GM18873 (cell line): ENCODE results near the gene MRPL55.

Source experiments
- ATAC-seq: cut with Tn5 transposase; IDR thresholded peaks from one replicate; pipeline ENCODE4 v1.9.1; 2021; ENCODE audit warnings: mild to moderate bottlenecking, moderate library complexity, moderate number of reproducible peaks; ENCODE audit not compliant: unreplicated experiment, low FRiP score

Gene MRPL55

GRCh38 chr1:228109073-228109961 is at the start of gene MRPL55:
Gene MRPL55 (minus strand): TSS chr1:228109299. CDS start chr1:228108260, 1,039 bp downstream.
- ATAC-seq, result peak; percentile 85

GRCh38 chr1:228158151-228159007 is 49.3 kb upstream of the MRPL55 start:
- ATAC-seq, result no peak

- ATAC-seq, result no peak
Measured at GRCh38 chr1:228157729-228158126, 48.6 kb upstream of the MRPL55 start.

DNA sequence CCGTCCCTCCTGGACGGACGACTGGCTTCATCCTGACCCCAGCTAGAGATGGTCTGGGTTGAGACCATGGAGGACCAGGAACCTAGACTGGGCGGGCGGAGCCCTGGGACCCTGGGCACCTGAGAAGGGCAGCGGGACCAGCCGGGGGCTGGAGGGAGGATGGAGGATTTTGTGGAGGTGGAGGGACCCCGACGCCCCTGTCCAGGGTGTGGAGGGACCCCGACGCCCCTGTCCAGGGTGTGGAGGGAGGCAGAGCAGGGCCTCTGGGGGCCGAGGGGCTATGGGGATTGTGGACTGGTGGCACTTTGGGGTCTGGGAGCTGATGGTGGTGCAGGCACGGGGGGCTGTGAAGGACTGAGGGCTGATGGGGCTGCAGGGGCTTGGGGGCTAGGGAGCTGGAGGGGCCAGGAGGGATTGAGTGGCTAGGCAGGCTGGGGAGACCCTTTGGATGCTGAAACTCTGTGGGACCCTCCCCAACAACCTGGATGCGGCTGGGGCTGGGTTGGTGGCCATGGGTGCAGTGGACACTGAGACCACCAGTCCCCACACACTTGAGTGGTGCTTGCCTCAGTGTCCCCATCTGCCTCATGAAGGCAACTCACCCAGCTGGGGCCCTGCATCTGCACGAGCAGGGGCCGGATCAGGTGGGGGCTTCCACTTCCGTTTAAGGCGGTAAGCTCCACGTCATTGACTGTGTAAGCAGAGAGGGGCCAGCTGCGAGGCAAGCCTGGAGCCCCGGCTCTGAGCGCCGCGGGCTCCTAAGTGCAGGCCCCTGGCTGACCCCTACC is 48.0 kb upstream of the MRPL55 start:
- no peak for ATAC-seq

DNA sequence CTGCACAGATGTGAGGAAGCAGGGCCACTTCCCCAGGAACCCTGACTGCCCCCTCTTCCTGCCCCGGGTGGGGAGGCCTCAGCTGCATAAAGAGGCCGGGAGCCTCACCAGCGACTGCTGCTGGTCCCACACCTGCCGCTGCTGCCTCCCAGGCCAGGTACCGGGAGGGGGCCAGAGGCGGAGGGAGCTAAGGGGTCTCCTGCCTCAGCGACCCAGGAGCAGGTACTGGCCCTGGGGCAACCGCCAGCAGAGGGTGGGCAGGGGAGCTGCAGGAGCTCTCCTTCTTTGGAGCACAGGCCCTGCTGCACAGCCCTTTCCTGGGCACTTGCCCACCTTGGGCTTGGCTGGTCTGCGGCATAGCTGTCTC is 47.4 kb upstream of the MRPL55 start:
- ATAC-seq, result no peak

DNA sequence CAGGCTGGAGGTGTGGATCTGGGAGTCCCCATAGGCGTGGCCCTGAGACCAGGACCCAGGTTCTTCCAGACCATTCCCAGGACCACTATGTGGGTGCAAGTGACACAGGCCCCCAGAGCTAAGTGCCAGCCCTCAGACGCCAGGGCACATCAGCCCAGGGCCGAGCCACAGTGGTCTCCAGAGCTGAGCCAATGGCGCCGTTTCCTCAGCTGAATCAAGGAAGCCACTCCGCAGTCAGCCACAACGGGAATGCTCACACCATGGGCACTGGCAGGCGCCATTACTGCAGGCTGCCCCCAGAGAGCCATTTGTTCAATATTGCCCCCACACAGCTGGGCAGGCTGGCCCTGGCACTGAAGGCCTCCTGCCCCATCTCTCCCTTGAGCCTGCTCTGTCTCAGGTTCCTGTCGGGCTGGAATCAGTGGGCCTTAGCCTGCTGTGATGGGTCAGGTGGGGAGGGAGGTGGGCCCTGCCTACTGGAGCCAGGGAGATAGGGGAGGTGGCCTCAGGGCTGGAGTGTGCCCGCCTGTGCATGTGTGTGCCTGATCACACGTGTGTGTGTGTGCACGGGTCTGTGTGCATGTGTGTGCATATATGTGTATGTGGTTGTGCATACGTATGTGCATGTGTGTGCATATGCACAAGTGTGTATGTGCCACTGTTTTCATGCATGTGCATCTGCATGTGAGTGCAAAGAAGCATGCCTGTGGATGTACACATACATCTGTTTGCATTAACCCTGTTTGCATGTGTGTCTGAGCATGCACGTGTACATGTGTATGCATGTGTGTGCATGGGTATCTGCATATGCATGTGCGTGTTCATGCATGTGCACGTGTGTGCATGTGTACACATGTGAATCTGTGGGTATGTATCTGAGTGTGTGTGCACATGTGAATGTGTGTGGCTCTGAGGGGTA is 46.8 kb upstream of the MRPL55 start:
- no peak for ATAC-seq

DNA sequence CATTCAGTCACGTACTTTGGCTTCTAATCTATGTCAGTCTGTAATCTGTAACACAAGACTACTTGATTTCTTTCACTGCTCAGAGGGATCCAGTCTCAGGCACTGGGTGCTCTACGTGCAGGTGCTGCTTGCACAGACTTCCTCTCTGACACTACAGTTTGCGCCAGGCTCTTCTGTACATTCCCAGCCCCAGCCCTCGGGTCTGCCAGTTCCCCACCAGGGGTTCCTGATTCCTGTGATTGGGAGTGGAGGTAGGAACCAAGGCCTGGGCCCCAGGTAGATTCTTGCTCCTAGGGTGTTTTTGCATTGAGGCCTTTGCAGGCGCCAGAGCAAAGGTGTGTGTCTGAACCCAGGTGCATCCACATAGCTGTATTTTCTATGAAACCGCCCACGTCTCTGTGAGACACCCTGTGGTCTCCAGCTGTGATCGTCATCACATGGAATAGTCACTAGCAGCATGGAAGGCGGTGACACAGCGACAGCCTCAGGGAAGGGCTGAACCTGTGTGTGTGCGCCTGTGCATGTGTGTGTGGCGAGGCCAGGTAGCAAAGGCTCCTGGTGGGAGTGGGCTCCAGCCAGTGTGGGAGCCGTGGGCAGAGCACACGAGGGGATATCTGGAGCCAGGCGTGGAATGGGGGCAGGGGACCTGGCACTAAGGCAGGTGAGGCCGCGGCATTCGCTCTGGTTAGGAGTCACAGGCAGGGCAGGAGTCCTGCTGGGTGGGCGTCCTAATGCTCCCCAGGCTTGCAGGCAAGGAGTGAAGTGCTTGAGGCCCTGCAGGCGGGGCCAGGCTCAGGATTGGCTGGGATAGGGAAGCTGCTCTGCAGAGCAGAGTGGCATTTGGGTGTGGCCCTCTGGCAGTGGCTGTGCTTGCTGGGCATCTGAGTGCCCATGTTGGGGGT is 45.8 kb upstream of the MRPL55 start:
- ATAC-seq, result no peak

- no peak for ATAC-seq
Measured at GRCh38 chr1:228154021-228154669, 45.0 kb upstream of the MRPL55 start.

- ATAC-seq, result no peak
Measured at GRCh38 chr1:228152918-228153258, 43.8 kb upstream of the MRPL55 start.

GRCh38 chr1:228152097-228152917 is 43.2 kb upstream of the MRPL55 start:
- ATAC-seq, result no peak

DNA sequence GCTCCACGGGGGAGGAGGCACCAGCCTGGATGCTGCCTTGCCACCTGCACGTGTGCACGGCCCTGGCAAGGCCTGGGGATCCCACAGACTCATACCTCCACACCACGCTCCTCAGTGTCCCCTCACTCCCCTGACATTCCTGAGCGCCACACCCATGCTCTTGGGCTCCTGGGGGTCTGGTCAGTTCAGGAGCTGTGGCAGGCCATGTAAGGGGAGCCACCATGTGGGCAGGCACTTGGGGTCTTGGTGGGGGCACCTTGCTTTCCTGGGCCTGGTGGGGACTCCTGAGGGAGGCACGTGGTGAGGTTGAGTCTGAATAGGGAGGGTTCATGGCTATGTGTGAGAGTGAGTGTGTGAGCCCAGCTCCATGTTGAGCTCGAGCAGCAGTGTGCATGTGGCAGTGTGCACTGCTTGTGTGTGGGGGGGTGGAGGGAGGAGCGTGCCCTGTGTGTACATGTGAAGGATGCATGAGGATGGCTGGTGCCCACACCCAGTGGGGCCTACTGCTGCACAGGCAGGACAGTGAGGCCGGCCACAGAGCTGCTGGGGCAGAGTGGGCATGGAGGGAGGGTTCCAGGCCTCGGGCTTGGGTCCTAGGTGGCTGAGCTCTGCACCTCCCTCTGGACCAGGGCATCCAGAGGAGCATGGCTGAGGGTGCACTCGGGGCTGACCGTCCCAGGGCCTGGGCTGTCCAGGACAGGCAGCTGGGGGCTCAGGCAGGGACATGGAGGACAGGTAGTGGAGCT is 42.3 kb upstream of the MRPL55 start:
- ATAC-seq, result no peak

GRCh38 chr1:228150461-228151179 is 41.5 kb upstream of the MRPL55 start:
- ATAC-seq, result no peak

DNA sequence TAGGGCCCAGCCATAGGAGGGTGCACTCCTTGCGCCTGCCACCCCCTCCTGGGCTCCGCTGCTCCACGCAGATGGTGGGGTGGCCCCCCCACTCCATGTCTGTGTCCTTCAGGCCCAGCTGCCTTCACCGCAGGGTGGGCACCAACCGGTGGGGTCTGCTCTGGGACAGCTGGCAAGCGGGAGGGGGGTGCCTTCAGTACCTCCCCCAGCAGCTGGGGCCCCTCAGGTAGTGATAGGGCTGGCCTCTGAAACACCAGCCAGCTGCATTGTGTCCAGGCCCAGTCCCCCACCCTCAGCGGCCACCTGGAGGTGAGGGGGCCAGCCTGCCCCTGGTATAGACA is 41.0 kb upstream of the MRPL55 start:
- ATAC-seq, result no peak

DNA sequence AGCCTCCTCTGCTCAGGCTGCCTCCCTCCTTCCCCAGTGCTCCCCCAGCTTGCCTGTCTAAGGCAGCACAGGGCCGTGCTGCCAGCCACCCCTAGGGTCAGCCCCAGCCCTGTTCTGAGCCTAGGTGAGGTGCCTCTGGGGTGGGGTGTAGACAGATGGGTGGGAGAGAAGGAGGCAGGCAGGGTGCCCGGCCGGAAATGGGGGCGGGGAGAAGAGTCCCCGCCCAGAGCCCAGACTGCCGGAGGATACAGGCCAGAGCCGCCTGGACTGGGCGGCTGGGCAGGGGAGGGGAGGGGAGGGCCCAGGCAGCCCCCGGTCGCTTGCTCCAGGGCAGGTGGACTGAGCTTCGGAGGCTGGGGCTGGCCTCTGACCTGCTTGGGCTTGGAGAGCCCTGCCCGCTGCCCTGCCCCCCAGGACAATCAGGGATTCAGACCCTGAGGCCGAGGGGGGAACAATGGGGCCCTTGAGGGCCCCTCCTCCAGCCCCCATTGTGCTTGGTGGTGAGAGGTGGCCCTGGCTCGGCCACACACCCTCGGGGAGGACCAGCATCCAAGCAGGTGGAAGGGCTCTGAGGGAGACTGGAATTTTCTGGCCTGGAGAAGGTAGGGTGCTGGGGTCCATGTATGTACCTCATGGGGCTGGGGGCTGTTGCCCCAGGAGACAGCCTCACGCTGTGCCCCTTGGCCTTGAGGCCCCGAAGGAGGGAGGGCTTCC is 40.5 kb upstream of the MRPL55 start, which contains the start of gene GJC2:
Gene GJC2, plus strand, starts transcription at position 525 of the 714 bp plus-strand sequence. CDS start 7,829 bp downstream, outside the sequence.
- ATAC-seq, result no peak

GRCh38 chr1:228148935-228149405 is 39.9 kb upstream of the MRPL55 start:
- no peak for ATAC-seq
